HCT116 (cell line): ENCODE data around the gene RPS6KA2.

ENCODE experiments used
- CTCF ChIP-seq, 3 experiments: fragments of 200-600 bp in 1 of 3; sonication (generic) in 1 of 3; IDR thresholded peaks in 2 of 3; conservative IDR thresholded peaks in 1 of 3; 2 replicates each; pipeline ENCODE4 v1.5.1; 2012 to 2017; ENCODE audit warnings: low read depth in 2 of 3, low read length in 2 of 3, antibody characterized with exemption in 1 of 3, borderline replicate concordance in 1 of 3, control low read depth in 1 of 3, mild to moderate bottlenecking in 1 of 3, mixed read lengths in 1 of 3, mixed run types in 1 of 3, moderate library complexity in 1 of 3; ENCODE audit not compliant: insufficient read depth in 1 of 3
- EZH2 ChIP-seq: fragments of 200-600 bp; sonication (generic); IDR thresholded peaks from 2 replicates; pipeline ENCODE4 v1.6.1; 2017; ENCODE audit warnings: antibody characterized with exemption, mixed run types
- EZH2phosphoT487 ChIP-seq: fragments of 200-600 bp; IDR thresholded peaks from 2 replicates; pipeline ENCODE4 v1.6.1; 2018; ENCODE audit warnings: antibody characterized with exemption, borderline replicate concordance
- FOSL1 ChIP-seq: IDR thresholded peaks from 2 replicates; pipeline ENCODE4 v1.6.1; 2012; ENCODE audit warnings: low read depth
- POLR2A ChIP-seq: IDR thresholded peaks from 2 replicates; pipeline ENCODE4 v1.7.0; 2011; ENCODE audit warnings: borderline replicate concordance; ENCODE audit not compliant: insufficient read depth, insufficient read length; ENCODE audit errors: extremely low read depth
- RAD21 ChIP-seq: IDR thresholded peaks from 2 replicates; pipeline ENCODE4 v1.6.1; 2012; ENCODE audit warnings: low read depth, mild to moderate bottlenecking
- REST ChIP-seq: IDR thresholded peaks from 2 replicates; pipeline ENCODE4 v1.6.1; 2012; ENCODE audit warnings: low read depth
- SIN3A ChIP-seq: IDR thresholded peaks from 2 replicates; pipeline ENCODE4 v1.6.1; 2012; ENCODE audit warnings: low read depth
- SP1 ChIP-seq: IDR thresholded peaks from 2 replicates; pipeline ENCODE4 v1.6.1; 2012; ENCODE audit warnings: low read depth
- SRF ChIP-seq: IDR thresholded peaks from 2 replicates; pipeline ENCODE4 v1.6.1; 2012; ENCODE audit warnings: low read depth

- no peak for TF ChIP-seq REST
- no peak for TF ChIP-seq CTCF (IDR thresholded peaks at IDR 0.05 in 2 of 3, conservative IDR thresholded peaks at IDR 0.05 in 1 of 3; ENCODE audit: borderline replicate concordance in 1 of 3, insufficient read depth in 1 of 3, low read depth in 2 of 3, low read length in 2 of 3)
- TF ChIP-seq POLR2A = no peak
- no peak for TF ChIP-seq FOSL1
- no peak for TF ChIP-seq SRF
- no peak for TF ChIP-seq EZH2phosphoT487
- TF ChIP-seq SIN3A = no peak
- TF ChIP-seq RAD21 = no peak
- no peak for TF ChIP-seq EZH2
- no peak for TF ChIP-seq SP1
These were observed 18.8 kb upstream of the RPS6KA2 start for GRCh38 chr6:166645896-166646295.
